Measurements from ENCODE around the gene HIVEP3. TPM values are rescaled to one million over a fixed set of nuclear protein-coding genes. Genes with fewer than 3 reads are reported as not detected.
A peak's percentile ranks its signal among the peaks of the same experiment; 100 is the strongest.

HIVEP3 gene
- 10 to 100 TPM in 1 of 9 donors, 1 to 10 TPM in 8; 3.2 to 11.9 (median 5.1) TPM for total RNA-seq
- 1 to 10 TPM; 4.1 TPM for polyA plus RNA-seq
- long read RNA-seq, donor 1, partial matches to known transcripts = 0 of 7 reads
- long read RNA-seq, donor 1, other reads (novel, unspliced or antisense) = 6 of 7 reads
- long read RNA-seq, donor 2, partial matches to known transcripts = 1 of 10 reads
- long read RNA-seq, donor 2, other reads (novel, unspliced or antisense) = 5 of 10 reads
- long read RNA-seq, donor 3, partial matches to known transcripts = 0 of 20 reads
- long read RNA-seq, donor 3, other reads (novel, unspliced or antisense) = 19 of 20 reads

DNA sequence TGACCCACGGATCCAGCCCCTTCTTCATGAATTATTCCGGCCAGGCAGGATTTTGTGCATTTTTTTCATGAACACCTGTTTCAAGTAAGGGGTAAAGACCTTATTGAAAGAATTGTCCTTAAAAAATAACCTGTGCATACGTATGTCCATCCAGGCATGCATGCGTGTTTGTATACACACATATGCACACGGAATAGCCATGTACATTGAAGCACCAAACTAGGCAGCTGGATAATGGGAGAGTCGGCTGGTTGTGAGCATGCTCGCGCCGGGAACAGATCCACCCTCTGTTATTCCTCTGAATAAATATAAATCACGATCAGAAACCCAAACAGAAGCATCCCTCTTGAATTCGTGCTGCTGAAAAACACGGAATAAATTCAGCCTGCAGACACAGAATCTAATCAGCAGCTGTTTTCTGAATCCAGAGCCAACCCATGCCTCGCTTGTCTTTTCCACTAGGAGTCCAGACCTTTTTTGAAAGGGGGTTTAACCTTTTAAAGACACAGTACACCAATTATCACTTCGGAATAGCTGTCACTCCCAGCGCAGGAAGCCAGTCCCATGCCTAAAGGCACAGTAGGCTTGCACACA is at the start of gene HIVEP3:
TSS of gene HIVEP3 (minus strand) at position 473 of the 594 bp plus-strand sequence.
- intact Hi-C loops (cut with DNase I) = loop anchor here in 3 of 10 donors (2.0 to 10.0 kb wide), 6 partner anchors 36 to 344 kb away; no protein-coding TSS in a partner anchor
- 8 to 13% (median 10%) methylated on average over 15 of the region's 15 CpGs for WGBS, 4 donors
- H3K4me3 ChIP-seq = peak within 1 kb of the TSS; percentile 41 to 75 (median 66)
- peak within 1 kb of the TSS; percentile 17 to 80 (median 58) for H3K27ac ChIP-seq
- H3K9me3 ChIP-seq = no peaks in the 10 kb centered on the region
- peak in 5 of 12 donors; percentile 12 to 36 (median 19) for TF ChIP-seq CTCF (IDR thresholded peaks at IDR 0.05)
- no peak for TF ChIP-seq POLR2A (IDR thresholded peaks at IDR 0.05)
- no peaks in the 10 kb centered on the region for H3K36me3 ChIP-seq
- DNase-seq (no peak), ATAC-seq (peak in 2 of 4 donors; percentile 29 to 40)
- peaks cover 3 to 49% (median 29%) of the 10 kb centered on the region in 12 donors for H3K4me1 ChIP-seq
- H3K27me3 ChIP-seq = peaks cover 0 to 15% (median 0%) of the 10 kb centered on the region in 9 donors

DNA sequence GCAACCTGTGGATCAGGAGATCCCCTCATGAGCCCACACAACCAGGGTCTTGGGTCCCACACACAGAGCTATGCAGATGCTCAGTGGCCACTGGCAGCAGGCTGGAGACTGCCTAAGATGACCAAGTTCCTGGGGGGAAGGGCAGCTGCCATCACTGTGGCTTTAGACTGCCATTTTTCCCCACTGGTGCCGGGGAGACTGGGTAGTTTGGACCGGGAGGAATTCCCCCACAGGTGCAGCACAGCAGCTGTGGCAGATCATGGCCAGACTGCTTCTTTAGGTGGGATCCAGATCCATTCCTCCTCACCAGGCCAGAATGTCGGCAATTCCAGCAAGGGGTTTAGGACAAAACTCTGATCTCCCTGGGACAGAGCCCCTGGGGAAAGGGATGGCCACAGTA is 45.7 kb upstream of the HIVEP3 start:
- 84 to 96% (median 92%) methylated on average over 3 of the region's 3 CpGs for WGBS, 4 donors

DNA sequence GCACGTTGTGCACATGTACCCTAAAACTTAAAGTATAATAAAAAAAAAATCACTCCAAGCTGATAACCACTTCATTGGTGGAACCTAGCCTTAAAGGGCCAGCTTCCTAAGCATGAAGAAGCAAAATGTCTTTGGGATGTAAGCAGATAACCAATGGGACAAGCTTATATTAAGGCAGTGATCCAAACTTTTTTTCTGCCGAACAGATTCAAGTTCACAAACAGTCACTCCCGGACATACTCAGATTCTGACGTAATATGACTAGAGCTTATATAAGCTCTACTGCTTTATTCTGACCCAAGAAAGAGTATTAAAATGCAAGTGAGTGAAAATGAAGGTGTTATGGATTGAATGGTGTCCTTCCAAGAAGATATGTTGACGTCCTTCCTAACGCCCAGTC is 44.9 kb upstream of the HIVEP3 start:
- H3K4me1 ChIP-seq = no peaks in the 10 kb centered on the region
- peak overlapping the region in 1 of 12 donors; percentile 15 for H3K4me3 ChIP-seq
- DNase-seq = no peak
- H3K27ac ChIP-seq = no peak overlapping the region
- intact Hi-C loops (cut with DNase I) = no loop called here
- peaks cover 0 to 23% (median under 1%) of the 10 kb centered on the region in 12 donors for H3K9me3 ChIP-seq
- WGBS, 4 donors = 71 to 84% (median 79%) methylated on average over 6 of the region's 6 CpGs
- no peaks in the 10 kb centered on the region for H3K27me3 ChIP-seq
- H3K36me3 ChIP-seq = no peaks in the 10 kb centered on the region
- ATAC-seq = no peak
- TF ChIP-seq POLR2A (IDR thresholded peaks at IDR 0.05) (no peak), CTCF (IDR thresholded peaks at IDR 0.05) (no peak)

More for the DNA sequence above, 45.7 kb upstream of the HIVEP3 start:
- DNase-seq (no peak), ATAC-seq (no peak)
- Histone ChIP-seq H3K27me3 (no peaks in the 10 kb centered on the region), H3K36me3 (no peaks in the 10 kb centered on the region), H3K4me3 (no peak overlapping the region), H3K4me1 (no peaks in the 10 kb centered on the region), H3K9me3 (peaks cover 0 to 30% (median 3%) of the 10 kb centered on the region in 12 donors), H3K27ac (no peak overlapping the region)
- intact Hi-C loops (cut with DNase I) = no loop called here
- TF ChIP-seq POLR2A (IDR thresholded peaks at IDR 0.05) (no peak), CTCF (IDR thresholded peaks at IDR 0.05) (no peak)

DNA sequence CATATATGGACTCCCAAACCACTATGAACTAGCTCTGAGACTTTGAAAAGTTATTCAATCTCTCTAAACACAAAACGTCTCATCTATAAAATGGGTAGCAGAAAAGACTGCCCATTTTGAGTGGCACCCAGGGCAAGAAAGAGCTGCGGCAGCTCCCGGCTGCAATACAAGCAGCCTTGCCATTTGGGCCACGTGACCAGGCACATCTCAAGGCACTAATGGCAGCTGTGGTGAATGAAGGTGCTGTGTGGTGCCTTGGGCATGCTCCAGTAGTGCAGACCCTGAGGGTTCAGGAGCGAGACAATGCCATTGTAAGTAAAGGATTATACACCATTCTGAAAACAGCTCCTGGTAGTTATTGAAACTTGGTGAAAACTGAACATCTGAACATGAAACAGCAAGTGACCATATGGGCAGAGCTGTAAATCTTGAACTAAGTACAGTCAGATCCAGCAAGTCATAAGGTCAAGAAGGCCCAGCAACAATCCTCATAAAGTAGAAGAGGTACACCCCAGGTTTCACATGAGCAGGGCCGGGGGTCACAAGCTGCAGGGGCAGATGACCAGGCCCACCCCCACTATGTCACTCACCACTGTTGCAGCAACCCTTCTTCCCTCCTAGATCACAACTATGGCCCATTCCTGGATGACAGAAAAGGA is 39.4 kb upstream of the HIVEP3 start:
- Histone ChIP-seq H3K9me3 (no peaks in the 10 kb centered on the region), H3K36me3 (no peaks in the 10 kb centered on the region), H3K27me3 (no peaks in the 10 kb centered on the region), H3K27ac (peak overlapping the region in 4 of 12 donors; percentile 4 to 48 (median 29)), H3K4me1 (peaks cover 0 to 17% (median 8%) of the 10 kb centered on the region in 12 donors), H3K4me3 (no peak overlapping the region)
- 86 to 93% (median 91%) methylated on average over 6 of the region's 6 CpGs for WGBS, 4 donors
- DNase-seq (no peak), ATAC-seq (no peak)
- intact Hi-C loops (cut with DNase I) = no loop called here
- no peak for TF ChIP-seq POLR2A (IDR thresholded peaks at IDR 0.05)
- no peak for TF ChIP-seq CTCF (IDR thresholded peaks at IDR 0.05)

Data from heart left ventricle (tissue), 16 donors.